Fibroblast of villous mesenchyme (primary cell): Measurements from ENCODE around the gene HIVEP3. TPM values are rescaled to one million over a fixed set of nuclear protein-coding genes. Genes with fewer than 3 reads are reported as not detected.

Source experiments
- DNase-seq: peaks from one replicate; pipeline ENCODE4 v3.0.0-alpha.2; 2010; ENCODE audit warnings: low read depth
- H3K4me3 ChIP-seq: 2 replicates; pipeline ENCODE4 v1.5.1; 2011; ENCODE audit warnings: low read depth, mild to moderate bottlenecking, low read length
- CTCF ChIP-seq: IDR thresholded peaks from 2 replicates; pipeline ENCODE4 v1.5.1; 2012; ENCODE audit warnings: low read depth, mild to moderate bottlenecking, low read length; ENCODE audit not compliant: insufficient read depth
- total RNA-seq: library from RNA; depleted of rRNA; stranded (reverse); fragments of >200 nt; gene quantifications from 2 replicates; pipeline ENCODE4 v1.2.3, GENCODE V29; 2012

HIVEP3 gene
- total RNA-seq, 1 donor, result 0.86 TPM

GRCh38 chr1:41469706-41470105, 449.0 kb downstream of the HIVEP3 start:
- no peak for TF ChIP-seq CTCF
- H3K4me3 ChIP-seq, result no peak overlapping the region
- DNase-seq, result no peak

GRCh38 chr1:41468122-41468762, 450.5 kb downstream of the HIVEP3 start:
- no peak for DNase-seq
- TF ChIP-seq CTCF, result no peak
- H3K4me3 ChIP-seq, result no peak overlapping the region

GRCh38 chr1:41467673-41468072, 451.0 kb downstream of the HIVEP3 start:
- no peak for TF ChIP-seq CTCF

GRCh38 chr1:41466146-41466545, 452.6 kb downstream of the HIVEP3 start:
- DNase-seq, result no peak
- no peak for TF ChIP-seq CTCF
- H3K4me3 ChIP-seq, result no peak overlapping the region

More at GRCh38 chr1:41467673-41468072, 451.0 kb downstream of the HIVEP3 start:
- DNase-seq, result no peak
- H3K4me3 ChIP-seq, result no peak overlapping the region

GRCh38 chr1:41465741-41466140, 453.0 kb downstream of the HIVEP3 start:
- DNase-seq, result no peak
- no peak overlapping the region for H3K4me3 ChIP-seq
- TF ChIP-seq CTCF, result no peak

- no peak overlapping the region for H3K4me3 ChIP-seq
- no peak for TF ChIP-seq CTCF
- DNase-seq, result no peak
These were observed 453.8 kb downstream of the HIVEP3 start for GRCh38 chr1:41464885-41465284.

- TF ChIP-seq CTCF, result no peak
- no peak overlapping the region for H3K4me3 ChIP-seq
- DNase-seq, result no peak
These were observed 455.2 kb downstream of the HIVEP3 start for GRCh38 chr1:41463516-41463915.
